Psoas muscle (tissue), 8 donors: ENCODE measurements around the gene APH1A. TPM values are rescaled to one million over a fixed set of nuclear protein-coding genes. Genes with fewer than 3 reads are reported as not detected.

Source experiments
- ATAC-seq, 4 donors: fragments of 200-7000 bp; cut with Tn5 transposase; one replicate each; pipeline ENCODE4 v1.9.1; 2020; ENCODE audit warnings: moderate library complexity in 3 of 4, mild to moderate bottlenecking in 2 of 4
- DNase-seq, 2 donors: peaks; one replicate each; pipeline ENCODE4 v3.0.0-alpha.2; 2020
- H3K27ac ChIP-seq: fragments of 200-600 bp; one replicate; pipeline ENCODE4 v1.8.0; 2022
- H3K27me3 ChIP-seq, 3 donors: fragments of 200-600 bp in 1 of 3; one replicate each; pipeline versions ENCODE4 v1.6.1 to v1.8.0; 2013 to 2022; ENCODE audit warnings: low read length in 2 of 3, mild to moderate bottlenecking in 2 of 3, moderate library complexity in 1 of 3; ENCODE audit not compliant: insufficient read depth in 3 of 3
- H3K36me3 ChIP-seq, 2 donors: fragments of 200-600 bp in 1 of 2; one replicate each; pipeline versions ENCODE4 v1.6.1 to v1.8.0; 2013 to 2022; ENCODE audit warnings: low read depth in 1 of 2, mild to moderate bottlenecking in 1 of 2, moderate library complexity in 1 of 2; ENCODE audit not compliant: insufficient read depth in 1 of 2
- H3K4me1 ChIP-seq: fragments of 200-600 bp; one replicate; pipeline ENCODE4 v1.8.0; 2022
- H3K4me3 ChIP-seq: fragments of 200-600 bp; one replicate; pipeline ENCODE4 v1.8.0; 2022; ENCODE audit warnings: mild to moderate bottlenecking
- H3K9me3 ChIP-seq: fragments of 200-600 bp; one replicate; pipeline ENCODE4 v1.8.0; 2022
- CTCF ChIP-seq: fragments of 200-600 bp; IDR thresholded peaks from one replicate; pipeline ENCODE4 v1.8.0; 2022; ENCODE audit warnings: antibody characterized with exemption
- WGBS, 3 donors: extraction: QIAGEN DNeasy Blood & Tissue Kit; methylation state at CpG; one replicate each; pipeline versions ENCODE4 v1.1.6 to v1.1.7; 2013; 5-methylcytosine and 5-hydroxymethylcytosine counted together
- intact Hi-C, 2 donors: fragments of 100-400 bp; cut with DNase I; formaldehyde crosslinking; loops; one replicate each; pipeline versions ENCODE4 v1.11.0 to v1.14.2; 2022
- polyA plus RNA-seq, 3 donors: library from polyadenylated mRNA; stranded (reverse); fragments of 200-250 nt; gene quantifications; one replicate each; pipeline ENCODE4 v1.2.3, GENCODE V29; 2013
- total RNA-seq, 4 donors: library from RNA; stranded (reverse); fragmentation: NEBNext Ultra II Directional in 2 of 4; extraction: Animal tissue kit (Norgen Biotek cat#: 25700) in 2 of 4; gene quantifications; one replicate each; pipeline versions ENCODE4 v1.2.1 to v1.2.4, GENCODE V29; 2021 to 2023
- donor health status: healthy with polysubstance abuse.
- donor health status: DM: no; HTN: no; CAD: no; lungs with moderate emphysema.
- donor health status: Bipolar disorder and iron deficiency.
- donor health status: healthy.
- donor health status: DM: yes; HTN: yes; CAD: no.
- donor health status: DM: no; HTN: no; CAD: no.
- donor health status: DM: no; HTN: no; CAD: no.
- donor health status: DM: yes; HTN: yes; CAD: no.

The APH1A gene
- total and polyA plus RNA-seq, 7 donors = 33.1 to 91.5 (median 62.3) TPM

- ATAC-seq (peak; percentile 94 to 97 (median 96)), DNase-seq (peak; percentile 93 to 97)
- peak; percentile 28 for TF ChIP-seq CTCF
- H3K27me3 ChIP-seq = no peaks in the 10 kb centered on the region
- intact Hi-C loops = loop anchor here in 1 of 2 donors (5.0 kb wide), 1 partner anchor 46 kb away; the partner anchor contains the start of gene CIART
- H3K4me1 ChIP-seq = peaks cover 3% of the 10 kb centered on the region
- H3K9me3 ChIP-seq = no peaks in the 10 kb centered on the region
- H3K4me3 ChIP-seq = peak within 1 kb of the TSS; percentile 83
- peak within 1 kb of the TSS; percentile 98 for H3K27ac ChIP-seq
- H3K36me3 ChIP-seq = peaks cover 0 to 5% of the 10 kb centered on the region in 2 donors
- 0 to 1% (median 0%) methylated on average over 33 of the region's 33 CpGs for WGBS, 3 donors
These were observed 32.8 kb downstream of the APH1A start, which contains the start of gene ANP32E for GRCh38 chr1:150235852-150236613. Gene ANP32E (minus strand): TSS chr1:150236112. CDS start chr1:150235786, 326 bp downstream.

- TF ChIP-seq CTCF = no peak
- peak; percentile 29 to 52 (median 38) for ATAC-seq
- WGBS, 3 donors = 0% methylated on average over 23 to 27 of the region's 27 CpGs
- peak in 1 of 2 donors; percentile 72 for DNase-seq
- no peaks in the 10 kb centered on the region for H3K9me3 ChIP-seq
- intact Hi-C loops = loop anchor here in 1 of 2 donors (5.0 kb wide), 1 partner anchor 47 kb away; the partner anchor contains the start of gene CIART
- peaks cover 0 to 12% of the 10 kb centered on the region in 2 donors for H3K36me3 ChIP-seq
- H3K27ac ChIP-seq = peak overlapping the region; percentile 98
- H3K4me1 ChIP-seq = peaks cover 3% of the 10 kb centered on the region
- no peaks in the 10 kb centered on the region for H3K27me3 ChIP-seq
- H3K4me3 ChIP-seq = peak overlapping the region; percentile 83
These were observed 33.4 kb downstream of the APH1A start for GRCh38 chr1:150235294-150235851.

GRCh38 chr1:150234566-150235293 is 34.1 kb downstream of the APH1A start:
- ATAC-seq (peak; percentile 53 to 69 (median 64)), DNase-seq (peak; percentile 84 to 90)
- peak overlapping the region; percentile 83 for H3K4me3 ChIP-seq
- H3K27me3 ChIP-seq = no peaks in the 10 kb centered on the region
- peaks cover 3% of the 10 kb centered on the region for H3K4me1 ChIP-seq
- H3K9me3 ChIP-seq = no peaks in the 10 kb centered on the region
- no peak for TF ChIP-seq CTCF
- H3K27ac ChIP-seq = peak overlapping the region; percentile 98
- peaks cover 0 to 18% of the 10 kb centered on the region in 2 donors for H3K36me3 ChIP-seq
- 0 to 1% (median 1%) methylated on average over 76 to 78 of the region's 78 CpGs for WGBS, 3 donors
- intact Hi-C loops = loop anchor here in 1 of 2 donors (5.0 kb wide), 1 partner anchor 48 kb away; the partner anchor contains the start of gene CIART

GRCh38 chr1:150234309-150234565 is 34.6 kb downstream of the APH1A start:
- Histone ChIP-seq H3K27me3 (no peaks in the 10 kb centered on the region), H3K4me3 (peak overlapping the region; percentile 83), H3K27ac (peak overlapping the region; percentile 98), H3K9me3 (no peaks in the 10 kb centered on the region), H3K36me3 (peaks cover 0 to 23% of the 10 kb centered on the region in 2 donors), H3K4me1 (peaks cover 3% of the 10 kb centered on the region)
- peak in 1 of 4 donors; percentile 3 for ATAC-seq
- WGBS, 3 donors = 0% methylated on average over 9 of the region's 9 CpGs
- DNase-seq = no peak
- intact Hi-C loops = no loop called here
- TF ChIP-seq CTCF = no peak
